Keratinocyte (primary cell): Measurements from ENCODE around the gene MMS19. TPM values are rescaled to one million over a fixed set of nuclear protein-coding genes. Genes with fewer than 3 reads are reported as not detected.

Experiments used
- DNase-seq: peaks from one replicate; pipeline ENCODE4 v3.0.0-alpha.2; 2011; ENCODE audit warnings: low read depth, missing footprints, low spot score
- FAIRE-seq: peaks from 2 replicates; lab custom pipeline; 2011; peaks lifted over from hg19 to GRCh38; lab: Jason Lieb, UNC
- H2AFZ ChIP-seq: 2 replicates; pipeline ENCODE4 v1.6.0; 2012; ENCODE audit warnings: low read length, control low read depth, inconsistent platforms; ENCODE audit not compliant: control insufficient read depth
- H3K27ac ChIP-seq: 2 replicates; pipeline ENCODE4 v1.5.1; 2011; ENCODE audit warnings: low read length; ENCODE audit not compliant: control insufficient read depth, insufficient read depth
- H3K27me3 ChIP-seq: 3 replicates; pipeline ENCODE4 v1.6.0; 2011; ENCODE audit warnings: low read length; ENCODE audit not compliant: control insufficient read depth, insufficient read depth; ENCODE audit errors: extremely low read depth
- H3K36me3 ChIP-seq, 2 experiments: 2 replicates in 1 of 2; 3 replicates in 1 of 2; pipeline ENCODE4 v1.5.1; 2011; ENCODE audit warnings: low read length in 2 of 2, mild to moderate bottlenecking in 1 of 2; ENCODE audit not compliant: control insufficient read depth in 2 of 2, insufficient read depth in 2 of 2; ENCODE audit errors: extremely low read depth in 1 of 2
- H3K4me1 ChIP-seq: 3 replicates; pipeline ENCODE4 v1.5.1; 2011; ENCODE audit warnings: low read length; ENCODE audit not compliant: control insufficient read depth, insufficient read depth; ENCODE audit errors: extremely low read depth
- H3K4me2 ChIP-seq: 3 replicates; pipeline ENCODE4 v1.6.0; 2011; ENCODE audit warnings: low read depth, low read length; ENCODE audit not compliant: control insufficient read depth, insufficient read depth; ENCODE audit errors: extremely low read depth
- H3K4me3 ChIP-seq, 3 experiments: fragments of 200-600 bp in 1 of 3; sonication (generic) in 1 of 3; 2 replicates in 2 of 3; 3 replicates in 1 of 3; pipeline ENCODE4 v1.5.1; 2011 to 2016; ENCODE audit warnings: low read length in 3 of 3, mild to moderate bottlenecking in 3 of 3, control low read depth in 2 of 3, inconsistent platforms in 1 of 3, low read depth in 1 of 3, mixed read lengths in 1 of 3, mixed run types in 1 of 3, moderate library complexity in 1 of 3; ENCODE audit not compliant: control insufficient read depth in 2 of 3, insufficient read depth in 2 of 3; ENCODE audit errors: extremely low read depth in 1 of 3
- H3K79me2 ChIP-seq: 2 replicates; pipeline ENCODE4 v1.6.0; 2012; ENCODE audit warnings: low read length; ENCODE audit not compliant: control insufficient read depth, insufficient read depth
- H3K9ac ChIP-seq: 3 replicates; pipeline ENCODE4 v1.6.0; 2011; ENCODE audit warnings: low read length; ENCODE audit not compliant: control insufficient read depth, insufficient read depth; ENCODE audit errors: extremely low read depth
- H3K9me1 ChIP-seq: 3 replicates; pipeline ENCODE4 v1.6.0; 2011; ENCODE audit warnings: low read length; ENCODE audit not compliant: control insufficient read depth, insufficient read depth; ENCODE audit errors: extremely low read depth
- H3K9me3 ChIP-seq: 2 replicates; pipeline ENCODE4 v1.5.1; 2012; ENCODE audit warnings: low read depth, low read length; ENCODE audit not compliant: control insufficient read depth
- H4K20me1 ChIP-seq: 3 replicates; pipeline ENCODE4 v1.6.0; 2011; ENCODE audit warnings: low read length; ENCODE audit not compliant: control insufficient read depth, insufficient read depth; ENCODE audit errors: extremely low read depth
- CTCF ChIP-seq, 3 experiments: IDR thresholded peaks in 1 of 3; conservative IDR thresholded peaks in 1 of 3; optimal IDR thresholded peaks in 1 of 3; 2 replicates in 2 of 3; 3 replicates in 1 of 3; pipeline versions ENCODE3 to v1.5.1; 2011; ENCODE audit warnings: low read length in 3 of 3, mild to moderate bottlenecking in 3 of 3, moderate library complexity in 2 of 3, control low read depth in 1 of 3, inconsistent platforms in 1 of 3; ENCODE audit not compliant: insufficient read depth in 2 of 3; ENCODE audit errors: extremely low read depth in 1 of 3
- EZH2 ChIP-seq: IDR thresholded peaks from one replicate; pipeline ENCODE4 v1.6.1; 2012; ENCODE audit warnings: inconsistent platforms, mild to moderate bottlenecking, low read length, moderate library complexity
- dilution Hi-C: fragments of 300-500 bp; cut with MboI; formaldehyde crosslinking; loops from one replicate; pipeline ENCODE4 v1.7.0; 2020; ENCODE audit warnings: low sequenced_read_pairs; ENCODE audit not compliant: extremely low pct_ligation_motif_present
- polyA plus RNA-seq, 5 experiments: library from polyadenylated mRNA; depleted of rRNA in 3 of 5; stranded (reverse) in 3 of 5; stranded (forward) in 1 of 5; unstranded in 1 of 5; fragments of >200 nt; gene quantifications; 1 replicate in 1 of 5; 2 replicates in 3 of 5; 3 replicates in 1 of 5; pipeline versions ENCODE4 v1.2.1 to v1.2.3, GENCODE V29; 2011 to 2012; ENCODE audit warnings: missing spikeins in 2 of 5, low read depth in 1 of 5, low replicate concordance in 1 of 5

MMS19 gene
- polyA plus RNA-seq, 1 donor (not counting 4 experiments of a cell fraction or from before 2014, with no cell fraction given): 72.5 TPM

- H2AFZ ChIP-seq: no peak overlapping the region
- no peaks in the 10 kb centered on the region for H3K27me3 ChIP-seq
- dilution Hi-C loops: no loop called here
- peaks cover 11% of the 10 kb centered on the region for H3K4me1 ChIP-seq
- H3K4me3 ChIP-seq: no peak overlapping the region
- peaks cover 5% of the 10 kb centered on the region for H4K20me1 ChIP-seq
- H3K9me1 ChIP-seq: peaks cover 8% of the 10 kb centered on the region
- H3K36me3 ChIP-seq: no peaks in the 10 kb centered on the region
- H3K4me2 ChIP-seq: no peak overlapping the region
- TF ChIP-seq CTCF (optimal IDR thresholded peaks at IDR 0.05 in 1 of 3, IDR thresholded peaks at IDR 0.05 in 1 of 3, conservative IDR thresholded peaks at IDR 0.05 in 1 of 3; ENCODE audit: extremely low read depth in 1 of 3, insufficient read depth in 2 of 3, low read length in 3 of 3) (no peak), EZH2 (no peak)
- FAIRE-seq (no peak), DNase-seq (no peak)
- no peak overlapping the region for H3K9ac ChIP-seq
- peaks cover 56% of the 10 kb centered on the region for H3K79me2 ChIP-seq
- H3K9me3 ChIP-seq: no peaks in the 10 kb centered on the region
- no peak overlapping the region for H3K27ac ChIP-seq
Observed at GRCh38 chr10:97511711-97512440, 13.7 kb upstream of the MMS19 start.

- TF ChIP-seq EZH2 (no peak), CTCF (optimal IDR thresholded peaks at IDR 0.05 in 1 of 3, IDR thresholded peaks at IDR 0.05 in 1 of 3, conservative IDR thresholded peaks at IDR 0.05 in 1 of 3; ENCODE audit: extremely low read depth in 1 of 3, insufficient read depth in 2 of 3, low read length in 3 of 3) (no peak)
- dilution Hi-C loops: no loop called here
- H3K4me3 ChIP-seq: no peak overlapping the region
- H3K79me2 ChIP-seq: peaks cover 63% of the 10 kb centered on the region
- H3K27ac ChIP-seq: no peak overlapping the region
- H3K9me3 ChIP-seq: no peaks in the 10 kb centered on the region
- no peak overlapping the region for H3K9ac ChIP-seq
- no peak overlapping the region for H2AFZ ChIP-seq
- peaks cover 11% of the 10 kb centered on the region for H3K4me1 ChIP-seq
- no peaks in the 10 kb centered on the region for H3K27me3 ChIP-seq
- H4K20me1 ChIP-seq: peaks cover 5% of the 10 kb centered on the region
- no peak for FAIRE-seq
- H3K36me3 ChIP-seq: no peaks in the 10 kb centered on the region
- no peak for DNase-seq
- no peak overlapping the region for H3K4me2 ChIP-seq
- H3K9me1 ChIP-seq: peaks cover 8% of the 10 kb centered on the region
Observed at GRCh38 chr10:97510686-97511085, 12.5 kb upstream of the MMS19 start.
